NB4 (cell line): ENCODE data around the gene ADAMTS7.
"Not testable (repeated sequence)": the region's sequence is repeated elsewhere in the genome, so short reads cannot be mapped to it uniquely, and the experiment has no call there.

Experiments used
- DNase-seq: peaks from one replicate; pipeline ENCODE4 v3.0.0; 2010; ENCODE audit warnings: low read depth
- H3K4me3 ChIP-seq: one replicate; pipeline ENCODE4 v1.5.1; 2011; ENCODE audit warnings: mild to moderate bottlenecking, low read depth, low read length, moderate library complexity
- CTCF ChIP-seq: IDR thresholded peaks from one replicate; pipeline ENCODE4 v1.5.1; 2012; ENCODE audit warnings: low read depth, low read length
- MAX ChIP-seq: IDR thresholded peaks from 2 replicates; pipeline ENCODE4 v1.6.1; 2011; ENCODE audit warnings: low read depth, low read length
- MYC ChIP-seq: IDR thresholded peaks from 2 replicates; pipeline ENCODE4 v1.6.1; 2011; ENCODE audit warnings: low read depth, low read length
- POLR2A ChIP-seq: IDR thresholded peaks from 2 replicates; pipeline ENCODE4 v1.6.1; 2011; ENCODE audit warnings: mild to moderate bottlenecking; ENCODE audit not compliant: insufficient read length; ENCODE audit errors: extremely low read depth

Gene ADAMTS7

DNA sequence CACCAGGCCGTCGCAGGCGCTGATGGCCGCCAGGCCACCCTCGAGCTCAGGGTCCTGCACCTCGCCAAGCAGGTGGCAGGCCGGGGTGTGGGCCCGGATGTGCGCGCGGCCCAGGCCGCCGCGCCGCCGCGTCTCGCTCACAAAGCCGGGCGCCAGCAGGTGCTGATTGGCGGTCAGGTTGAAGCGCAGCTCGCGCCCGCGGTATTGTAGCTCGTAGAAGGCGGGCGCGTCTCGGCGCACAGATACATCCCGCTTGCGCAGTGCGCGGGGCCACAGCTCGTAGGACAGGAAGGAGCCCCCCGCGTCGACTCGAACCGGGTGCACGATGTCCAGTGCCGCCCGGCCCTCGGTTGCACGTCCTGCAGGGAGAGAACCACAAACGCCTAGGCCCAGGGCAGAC is 11.1 kb downstream of the ADAMTS7 start:
- TF ChIP-seq CTCF = no peak
- TF ChIP-seq MYC = no peak
- TF ChIP-seq MAX = no peak
- no peak for TF ChIP-seq POLR2A
- no peak for DNase-seq
- H3K4me3 ChIP-seq = no peak overlapping the region

- DNase-seq, H3K4me3 ChIP-seq: not testable (repeated sequence)
Observed at GRCh38 chr15:78799102-78799501, 12.2 kb downstream of the ADAMTS7 start.

GRCh38 chr15:78798355-78798754 is 12.9 kb downstream of the ADAMTS7 start:
- DNase-seq, H3K4me3 ChIP-seq: not testable (repeated sequence)

- DNase-seq = no peak
- H3K4me3 ChIP-seq = no peak overlapping the region
- TF ChIP-seq MAX (no peak), POLR2A (no peak), MYC (no peak), CTCF (no peak)
Observed at GRCh38 chr15:78797951-78798350, 13.3 kb downstream of the ADAMTS7 start.

GRCh38 chr15:78796510-78796909 is 14.8 kb downstream of the ADAMTS7 start:
- no peak for TF ChIP-seq MAX
- no peak for TF ChIP-seq CTCF
- no peak overlapping the region for H3K4me3 ChIP-seq
- no peak for DNase-seq

GRCh38 chr15:78795043-78795442 is 16.2 kb downstream of the ADAMTS7 start:
- no peak for DNase-seq
- H3K4me3 ChIP-seq = no peak overlapping the region
- TF ChIP-seq MYC = no peak

GRCh38 chr15:78794446-78794845 is 16.8 kb downstream of the ADAMTS7 start:
- H3K4me3 ChIP-seq, DNase-seq: not testable (repeated sequence)

- no peak overlapping the region for H3K4me3 ChIP-seq
- TF ChIP-seq CTCF = no peak
- DNase-seq = no peak
Observed at GRCh38 chr15:78791357-78791756, 19.9 kb downstream of the ADAMTS7 start.

GRCh38 chr15:78790027-78790426 is 21.2 kb downstream of the ADAMTS7 start:
- no peak overlapping the region for H3K4me3 ChIP-seq
- no peak for TF ChIP-seq MAX
- no peak for TF ChIP-seq CTCF
- 0 out of 2 replicates have a peak, but pooled peaks have one; percentile 9 for TF ChIP-seq MYC
- DNase-seq = peak; percentile 53
